OCI-LY3 (cell line): Measurements from ENCODE around the gene CROCC.

Source experiments
- EZH2phosphoT487 ChIP-seq: fragments of 200-600 bp; shearing (Covaris generic); IDR thresholded peaks from 2 replicates; pipeline ENCODE4 v1.6.1; 2018; ENCODE audit warnings: antibody characterized with exemption, mixed run types, low read depth
- TF ChIP-seq, protein P1 (sequence below): fragments of 200-600, 300-600 bp; sonication (generic); IDR thresholded peaks from 2 replicates; pipeline ENCODE4 v1.5.1; 2014; ENCODE audit warnings: antibody characterized with exemption, low read length, low read depth

DNA sequence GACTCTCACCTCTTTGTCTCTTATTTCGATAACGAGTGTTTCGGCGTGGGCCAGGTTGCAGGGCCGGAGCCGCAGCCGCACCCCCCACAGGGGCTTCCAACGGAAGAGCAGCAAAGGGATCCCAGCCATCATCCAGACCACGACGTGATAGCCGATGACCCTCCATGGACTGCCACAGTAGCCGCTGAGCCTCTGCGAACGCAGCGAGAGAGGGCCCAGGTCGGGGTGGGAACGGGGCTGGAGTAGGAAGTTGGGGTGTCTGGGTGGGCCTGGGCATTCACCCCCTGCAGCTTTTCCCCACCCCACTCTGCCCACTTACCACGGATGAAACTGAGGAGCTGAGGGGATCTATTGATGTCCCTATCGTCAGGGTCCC lies 83.6 kb downstream of the CROCC start:
- TF ChIP-seq, protein P1, sequence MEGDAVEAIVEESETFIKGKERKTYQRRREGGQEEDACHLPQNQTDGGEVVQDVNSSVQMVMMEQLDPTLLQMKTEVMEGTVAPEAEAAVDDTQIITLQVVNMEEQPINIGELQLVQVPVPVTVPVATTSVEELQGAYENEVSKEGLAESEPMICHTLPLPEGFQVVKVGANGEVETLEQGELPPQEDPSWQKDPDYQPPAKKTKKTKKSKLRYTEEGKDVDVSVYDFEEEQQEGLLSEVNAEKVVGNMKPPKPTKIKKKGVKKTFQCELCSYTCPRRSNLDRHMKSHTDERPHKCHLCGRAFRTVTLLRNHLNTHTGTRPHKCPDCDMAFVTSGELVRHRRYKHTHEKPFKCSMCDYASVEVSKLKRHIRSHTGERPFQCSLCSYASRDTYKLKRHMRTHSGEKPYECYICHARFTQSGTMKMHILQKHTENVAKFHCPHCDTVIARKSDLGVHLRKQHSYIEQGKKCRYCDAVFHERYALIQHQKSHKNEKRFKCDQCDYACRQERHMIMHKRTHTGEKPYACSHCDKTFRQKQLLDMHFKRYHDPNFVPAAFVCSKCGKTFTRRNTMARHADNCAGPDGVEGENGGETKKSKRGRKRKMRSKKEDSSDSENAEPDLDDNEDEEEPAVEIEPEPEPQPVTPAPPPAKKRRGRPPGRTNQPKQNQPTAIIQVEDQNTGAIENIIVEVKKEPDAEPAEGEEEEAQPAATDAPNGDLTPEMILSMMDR = no peak
- no peak for TF ChIP-seq EZH2phosphoT487
